PC-3 (cell line): Measurements from ENCODE around the gene TAF1C.

Experiments used
- EZH2 ChIP-seq: fragments of 300-600 bp; sonication (generic); IDR thresholded peaks from one replicate; pipeline ENCODE4 v1.6.1; 2017; ENCODE audit warnings: antibody characterized with exemption, mild to moderate bottlenecking, low read length; ENCODE audit not compliant: unreplicated experiment
- EZH2phosphoT487 ChIP-seq: fragments of 300-600 bp; sonication (generic); IDR thresholded peaks from 2 replicates; pipeline ENCODE4 v1.6.1; 2018; ENCODE audit warnings: mild to moderate bottlenecking, antibody characterized with exemption, low read length, borderline replicate concordance
- TF ChIP-seq, protein P1 (sequence below): fragments of 300-600 bp; sonication (generic); conservative IDR thresholded peaks from 2 replicates; pipeline ENCODE4 v1.5.1; 2017; ENCODE audit warnings: antibody characterized with exemption, low read depth, mild to moderate bottlenecking, low read length

DNA sequence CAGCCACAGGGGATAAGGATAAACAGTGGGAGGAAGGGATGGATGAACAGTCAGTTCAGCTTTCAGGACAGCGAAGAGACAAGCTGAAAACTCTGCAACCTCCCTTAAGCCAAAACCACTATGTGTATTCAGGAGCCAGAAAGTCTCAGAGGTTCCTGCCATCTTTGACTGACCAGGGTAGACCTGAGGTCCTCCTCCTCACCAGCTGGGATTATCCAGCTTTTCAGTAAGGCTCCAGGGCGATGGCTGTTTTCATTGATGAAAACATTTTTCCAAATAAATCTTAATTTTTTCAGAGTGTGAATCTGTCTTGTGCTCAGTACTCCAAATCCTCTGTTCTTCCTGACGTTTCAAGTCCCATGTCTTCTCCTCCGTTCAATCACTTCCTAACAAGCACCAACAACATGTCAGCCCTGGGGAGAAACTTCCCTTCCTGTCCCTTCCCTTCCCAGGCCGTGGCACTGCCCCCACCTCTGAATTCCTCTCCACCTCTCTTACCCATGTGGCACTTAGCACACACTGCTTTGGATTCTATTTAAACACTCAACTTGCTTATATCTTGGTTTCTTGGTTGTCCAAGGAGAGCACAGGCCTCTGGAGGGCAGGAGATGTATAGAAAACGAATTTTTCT lies 47.1 kb downstream of the TAF1C start:
- TF ChIP-seq, protein P1, sequence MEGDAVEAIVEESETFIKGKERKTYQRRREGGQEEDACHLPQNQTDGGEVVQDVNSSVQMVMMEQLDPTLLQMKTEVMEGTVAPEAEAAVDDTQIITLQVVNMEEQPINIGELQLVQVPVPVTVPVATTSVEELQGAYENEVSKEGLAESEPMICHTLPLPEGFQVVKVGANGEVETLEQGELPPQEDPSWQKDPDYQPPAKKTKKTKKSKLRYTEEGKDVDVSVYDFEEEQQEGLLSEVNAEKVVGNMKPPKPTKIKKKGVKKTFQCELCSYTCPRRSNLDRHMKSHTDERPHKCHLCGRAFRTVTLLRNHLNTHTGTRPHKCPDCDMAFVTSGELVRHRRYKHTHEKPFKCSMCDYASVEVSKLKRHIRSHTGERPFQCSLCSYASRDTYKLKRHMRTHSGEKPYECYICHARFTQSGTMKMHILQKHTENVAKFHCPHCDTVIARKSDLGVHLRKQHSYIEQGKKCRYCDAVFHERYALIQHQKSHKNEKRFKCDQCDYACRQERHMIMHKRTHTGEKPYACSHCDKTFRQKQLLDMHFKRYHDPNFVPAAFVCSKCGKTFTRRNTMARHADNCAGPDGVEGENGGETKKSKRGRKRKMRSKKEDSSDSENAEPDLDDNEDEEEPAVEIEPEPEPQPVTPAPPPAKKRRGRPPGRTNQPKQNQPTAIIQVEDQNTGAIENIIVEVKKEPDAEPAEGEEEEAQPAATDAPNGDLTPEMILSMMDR, result no peak
- no peak for TF ChIP-seq EZH2
- no peak for TF ChIP-seq EZH2phosphoT487
